ENCODE measurements around the gene CACNG5.

The CACNG5 gene, protein sequence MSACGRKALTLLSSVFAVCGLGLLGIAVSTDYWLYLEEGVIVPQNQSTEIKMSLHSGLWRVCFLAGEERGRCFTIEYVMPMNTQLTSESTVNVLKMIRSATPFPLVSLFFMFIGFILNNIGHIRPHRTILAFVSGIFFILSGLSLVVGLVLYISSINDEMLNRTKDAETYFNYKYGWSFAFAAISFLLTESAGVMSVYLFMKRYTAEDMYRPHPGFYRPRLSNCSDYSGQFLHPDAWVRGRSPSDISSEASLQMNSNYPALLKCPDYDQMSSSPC

DNA sequence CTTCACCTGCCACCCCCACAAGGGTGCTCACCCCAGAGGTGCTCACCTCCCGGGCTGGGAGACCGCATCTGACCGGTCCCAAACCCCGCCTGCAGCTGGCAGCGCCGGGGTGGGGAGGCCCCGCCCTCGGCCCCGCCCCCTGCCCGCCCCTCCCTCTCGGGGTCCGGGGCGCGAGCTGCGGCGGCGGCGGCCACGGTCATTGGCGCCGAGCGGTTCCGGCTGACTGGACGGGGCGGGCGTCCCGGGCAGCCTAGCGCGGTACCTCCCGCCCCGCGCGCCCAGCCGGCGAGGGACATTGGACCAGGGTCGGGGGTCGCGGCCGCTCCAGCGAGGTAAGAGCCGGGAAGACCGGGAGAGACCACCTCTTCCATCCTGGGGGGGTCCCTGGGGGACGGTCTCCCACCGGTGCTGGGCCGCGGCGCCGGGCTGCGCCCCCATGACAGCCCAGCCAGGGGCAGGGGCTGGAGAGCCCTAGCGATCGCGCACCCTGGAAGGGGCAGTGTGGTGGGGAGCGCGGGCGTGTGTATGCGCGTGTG is at the start of gene CACNG5:
Gene CACNG5, plus strand, starts transcription at position 199 of the 536 bp plus-strand sequence. CDS start 42,216 bp downstream, outside the sequence.
- no peak for ATAC-seq
- no peak for DNase-seq

DNA sequence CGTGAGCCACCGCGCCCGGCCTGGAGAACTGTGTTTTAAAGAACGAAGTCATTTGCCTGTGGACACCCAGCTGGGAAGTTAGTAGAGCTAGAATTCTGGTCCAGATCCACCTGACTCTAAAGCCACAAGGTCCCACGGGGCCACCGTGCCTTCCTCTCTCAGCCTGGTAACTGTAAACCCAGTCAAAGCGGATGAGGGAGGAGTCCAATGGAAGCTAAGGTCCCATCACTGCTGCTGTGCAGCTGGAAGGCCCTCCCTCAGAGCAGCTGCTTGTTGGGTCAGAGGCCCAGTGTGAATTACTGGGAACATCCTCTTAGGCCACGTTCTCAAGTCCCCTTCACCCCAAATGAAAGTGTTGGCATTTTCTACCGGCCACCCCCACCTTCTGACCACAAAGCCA is 48.8 kb upstream of the CACNG5 start:
- DNase-seq: no peak
- ATAC-seq: no peak

DNA sequence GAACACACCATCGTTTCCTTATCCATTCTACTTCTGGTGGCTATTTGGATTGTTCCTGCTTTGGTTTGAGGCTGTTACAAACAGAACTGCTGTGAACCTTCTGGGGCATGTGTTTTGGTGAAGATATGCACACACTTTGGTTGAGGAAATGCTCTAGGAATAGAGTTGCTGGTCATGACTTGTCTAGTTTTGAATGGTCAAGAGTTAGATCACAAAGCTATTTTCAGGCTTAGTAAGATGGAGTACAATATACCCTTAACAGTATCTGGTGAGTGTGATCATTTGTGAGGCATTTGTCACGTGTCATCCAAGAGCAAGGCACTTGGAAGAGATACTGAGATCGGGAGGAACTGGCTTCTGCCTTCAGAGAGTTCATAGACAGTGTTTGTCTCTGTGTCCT is 47.0 kb upstream of the CACNG5 start:
- ATAC-seq (no peak), DNase-seq (no peak)

- DNase-seq (no peak), ATAC-seq (no peak)
Measured at GRCh38 chr17:66789093-66789492, 45.8 kb upstream of the CACNG5 start.

- ATAC-seq (no peak), DNase-seq (no peak)
Measured at GRCh38 chr17:66789961-66790437, 44.9 kb upstream of the CACNG5 start.

DNA sequence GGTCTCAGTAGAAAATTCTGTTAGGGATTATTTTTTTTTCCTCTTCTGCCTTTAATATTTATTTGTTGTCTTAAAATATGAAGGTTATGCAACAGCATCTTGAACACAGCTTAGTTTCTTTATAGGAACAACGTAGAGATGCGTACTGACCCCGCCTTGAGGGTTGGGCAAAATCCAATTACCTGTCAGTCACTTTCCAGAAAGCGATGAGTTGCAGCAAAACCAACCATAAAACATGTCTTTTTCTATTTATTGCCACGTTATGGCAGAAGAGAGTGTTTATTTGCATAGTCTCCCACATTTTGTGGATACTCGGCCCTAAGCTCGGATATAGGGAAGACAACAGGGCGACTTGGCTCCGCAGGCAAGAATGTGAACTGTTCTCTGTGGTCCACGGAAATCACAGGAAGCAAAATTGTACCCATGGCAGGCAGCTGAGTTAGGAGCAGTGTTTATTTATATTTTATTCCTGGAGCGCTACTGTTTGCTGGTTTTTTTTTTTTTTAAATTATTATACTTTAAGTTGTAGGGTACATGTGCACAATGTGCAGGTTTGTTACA is 44.3 kb upstream of the CACNG5 start:
- DNase-seq: no peak
- ATAC-seq: no peak

DNA sequence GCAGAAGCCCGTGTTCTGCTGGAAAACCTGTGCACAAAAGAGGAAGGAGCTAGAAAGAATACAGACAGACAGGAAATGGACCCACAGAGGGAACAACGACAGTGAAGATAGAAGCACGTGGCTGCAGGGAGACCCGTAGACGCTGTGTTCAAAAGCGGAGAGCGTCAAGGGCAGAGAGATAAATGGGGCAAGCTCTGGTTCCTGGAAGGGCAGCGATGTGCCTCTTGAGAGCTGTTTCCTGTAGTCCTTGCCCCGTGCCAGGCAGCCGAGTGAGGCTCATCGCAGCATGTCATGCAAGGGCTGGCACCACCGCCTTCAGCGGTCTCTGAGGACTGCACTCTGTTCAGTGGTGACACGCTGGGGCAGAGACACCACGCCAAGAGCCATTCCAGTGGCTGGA is 43.6 kb upstream of the CACNG5 start:
- no peak for DNase-seq

DNA sequence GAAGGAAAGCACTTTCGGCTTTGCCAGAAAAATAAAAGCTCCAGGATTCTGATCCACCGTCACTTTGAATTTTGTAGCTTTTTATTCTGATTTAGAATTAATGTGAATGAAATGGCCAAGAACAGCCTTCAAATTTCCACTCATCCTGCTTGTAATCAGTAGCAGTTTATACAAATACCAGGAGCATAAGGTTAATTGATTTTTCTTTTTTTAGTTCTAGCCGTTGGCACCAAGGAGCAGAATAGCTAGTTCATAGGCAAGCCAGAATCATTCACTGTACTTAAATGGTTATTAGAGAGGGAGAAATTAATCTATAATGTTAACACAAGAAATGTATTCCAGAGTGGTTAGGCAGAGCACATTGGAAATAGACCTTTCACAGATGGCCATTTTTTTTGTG is 41.1 kb upstream of the CACNG5 start:
- DNase-seq (no peak), ATAC-seq (no peak)

More for the DNA sequence above, 43.6 kb upstream of the CACNG5 start:
- no peak for ATAC-seq

DNA sequence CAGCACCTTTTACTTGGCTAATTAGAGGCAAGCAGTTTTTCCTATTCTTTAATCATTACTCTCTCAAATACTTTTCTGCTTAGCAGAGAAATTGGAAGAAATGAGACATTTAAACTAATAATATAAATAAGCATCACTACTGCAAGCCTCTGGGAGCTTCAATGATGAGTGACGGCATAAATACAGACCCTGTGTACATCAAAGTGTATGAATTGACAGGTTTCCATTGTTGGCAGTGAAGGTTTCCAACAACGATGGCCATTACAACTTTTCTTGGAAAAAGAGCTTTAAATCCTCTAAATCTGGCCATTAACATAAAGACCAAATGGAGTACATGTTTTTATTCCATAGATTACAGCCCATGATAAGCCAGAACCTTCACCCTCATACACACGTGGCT is 39.4 kb upstream of the CACNG5 start:
- DNase-seq (no peak), ATAC-seq (no peak)

DNA sequence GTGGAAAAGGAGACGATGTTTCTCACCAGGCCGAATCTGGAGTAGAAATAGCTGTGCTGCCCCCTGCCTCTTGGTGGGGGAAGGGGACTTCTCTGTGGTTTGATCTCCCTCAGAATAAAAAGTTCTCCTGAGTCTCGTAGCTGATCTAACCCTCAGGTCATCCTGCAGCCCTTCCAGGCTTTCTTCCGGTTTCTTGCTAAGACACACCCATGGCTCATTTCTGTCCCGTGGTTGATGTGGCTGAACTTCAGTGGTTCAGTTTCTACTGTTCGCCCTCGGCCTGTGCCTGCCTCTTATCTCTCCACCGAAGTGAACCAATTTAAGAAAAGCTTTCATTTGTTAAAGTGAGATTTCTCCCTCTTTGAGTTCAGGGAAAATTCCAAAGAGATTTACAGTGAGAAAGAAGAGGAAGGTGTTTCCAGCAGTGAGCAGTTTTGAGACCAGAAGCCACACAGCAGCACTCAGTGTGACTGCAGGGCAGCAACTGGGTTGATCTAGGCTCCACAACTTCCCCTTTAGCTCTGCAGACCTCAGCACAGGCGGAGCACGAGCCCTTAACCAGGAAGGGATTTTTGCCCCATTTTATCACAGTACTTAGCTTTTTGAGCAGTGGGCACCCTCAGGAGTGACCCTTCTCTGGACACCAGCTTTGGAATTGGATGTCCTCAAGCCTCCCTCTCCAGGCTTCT is 34.9 kb upstream of the CACNG5 start:
- DNase-seq (no peak), ATAC-seq (no peak)

GRCh38 chr17:66803474-66803951 is 31.4 kb upstream of the CACNG5 start:
- no peak for DNase-seq
- ATAC-seq: no peak

GRCh38 chr17:66805567-66805966 is 29.4 kb upstream of the CACNG5 start:
- ATAC-seq (no peak), DNase-seq (no peak)

- no peak for ATAC-seq
- DNase-seq: no peak
Measured at GRCh38 chr17:66807182-66807581, 27.7 kb upstream of the CACNG5 start.

DNA sequence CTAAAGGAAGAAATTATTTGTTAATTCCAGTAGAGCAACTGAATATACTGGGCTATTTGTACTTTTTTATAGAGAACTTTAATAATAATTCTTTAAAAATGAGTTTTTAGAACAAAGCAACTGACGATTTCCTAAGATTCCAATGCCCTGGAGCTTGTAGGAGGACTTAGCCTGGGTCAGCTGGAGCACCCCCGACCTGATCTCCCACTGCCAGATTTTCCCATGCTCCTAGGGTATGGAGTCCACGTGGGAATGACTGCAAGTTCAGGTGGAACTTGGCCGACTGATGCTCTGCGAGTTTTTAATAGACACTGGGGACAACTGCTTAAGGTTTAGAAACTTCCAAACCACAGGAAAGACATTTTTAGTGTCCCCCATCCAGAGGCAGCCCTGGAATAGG is 25.5 kb upstream of the CACNG5 start:
- ATAC-seq (no peak), DNase-seq (no peak)

DNA sequence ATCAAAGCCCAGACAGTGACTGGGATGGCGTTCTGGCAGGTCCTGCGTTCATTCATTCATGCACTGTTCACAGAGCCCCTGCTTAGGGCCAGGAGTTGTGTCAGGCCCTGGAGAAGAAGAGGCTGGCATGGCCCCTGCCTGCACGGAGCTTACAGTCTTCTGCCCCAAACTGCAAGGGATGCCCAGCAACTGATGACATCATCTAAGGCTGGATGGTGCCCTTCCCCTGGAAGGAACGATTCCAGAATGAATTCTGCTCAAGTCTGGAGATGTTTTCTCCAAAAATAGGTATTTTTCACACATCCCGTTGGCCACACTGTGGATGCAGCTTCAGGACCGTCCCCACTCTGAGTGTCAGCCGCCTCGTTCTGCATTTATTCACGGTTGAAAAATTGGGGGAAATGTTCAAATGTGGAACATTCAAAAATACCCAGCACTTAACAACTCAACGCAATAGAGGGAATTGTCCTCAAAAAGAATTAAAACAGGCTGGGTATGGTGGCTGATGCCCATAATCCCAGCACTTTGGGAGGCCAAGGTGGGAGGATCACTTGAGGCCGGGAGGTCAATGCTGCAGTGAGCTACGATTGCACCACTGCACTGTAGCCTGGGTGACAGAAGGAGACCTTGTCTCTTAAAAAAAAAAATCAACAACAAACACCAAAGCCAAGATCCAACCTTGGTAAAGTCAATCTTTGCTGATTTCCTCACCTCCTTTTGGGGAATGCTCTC is 23.8 kb upstream of the CACNG5 start:
- DNase-seq (no peak), ATAC-seq (no peak)

DNA sequence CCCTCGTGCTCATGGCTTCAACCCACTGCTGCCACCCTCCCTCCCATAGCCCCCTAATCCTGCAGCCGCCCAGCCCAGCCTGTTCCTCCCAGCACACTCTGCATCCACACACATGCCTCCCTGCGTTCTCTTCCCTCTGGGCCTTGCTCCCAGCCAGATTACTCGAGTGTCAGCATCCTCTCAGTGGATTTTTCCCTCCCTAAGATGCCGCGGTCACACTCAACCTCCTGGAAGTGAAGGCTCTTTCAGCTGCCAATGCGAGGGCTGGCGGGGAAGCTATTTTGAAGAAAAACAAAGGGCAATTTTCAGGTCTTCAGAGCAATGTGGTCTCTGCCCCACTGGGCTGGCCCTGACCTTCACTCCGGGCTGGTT is 23.2 kb upstream of the CACNG5 start:
- ATAC-seq (no peak), DNase-seq (no peak)

DNA sequence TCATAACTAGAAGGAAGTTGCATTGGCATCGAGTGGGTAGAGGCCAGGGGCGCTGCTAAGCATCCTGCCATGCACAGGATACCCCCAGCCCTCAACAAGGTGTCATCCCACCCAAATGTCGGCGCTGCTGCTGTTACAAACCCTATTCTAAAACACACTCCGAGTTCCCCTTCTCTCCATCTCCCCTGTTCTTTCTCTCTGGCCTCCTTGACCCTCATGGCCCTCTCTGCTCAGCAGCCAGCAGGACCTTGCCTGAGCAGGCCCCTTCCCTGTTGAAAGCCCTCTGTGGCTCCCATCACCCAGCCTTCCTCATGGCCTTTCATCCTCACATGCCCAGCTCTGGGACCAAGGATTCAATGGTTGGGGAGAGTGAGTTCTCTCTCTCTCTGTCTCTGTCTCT is 22.3 kb upstream of the CACNG5 start:
- DNase-seq: no peak
- no peak for ATAC-seq

DNA sequence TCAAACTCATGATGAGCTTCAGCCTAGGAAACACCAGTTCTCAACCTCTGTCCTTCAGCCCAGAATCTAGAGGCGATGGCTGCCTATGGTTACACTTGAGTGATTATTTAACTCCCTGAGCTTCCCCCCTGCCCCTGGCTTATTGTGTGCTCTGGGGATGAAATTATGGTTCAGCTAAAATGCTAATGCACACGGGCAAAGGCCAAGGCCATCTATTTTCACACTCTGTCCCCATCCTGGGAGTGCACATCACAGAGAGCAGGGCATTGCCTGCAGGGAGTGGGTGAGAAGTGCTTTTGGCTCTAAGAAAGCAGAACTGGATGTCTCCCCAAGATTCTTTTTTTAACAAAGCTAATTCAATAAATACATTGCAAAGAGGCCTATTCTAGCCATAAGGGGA is 21.6 kb upstream of the CACNG5 start:
- DNase-seq (no peak), ATAC-seq (no peak)

- DNase-seq (no peak), ATAC-seq (no peak)
Measured at GRCh38 chr17:66814026-66814425, 20.9 kb upstream of the CACNG5 start.

DNA sequence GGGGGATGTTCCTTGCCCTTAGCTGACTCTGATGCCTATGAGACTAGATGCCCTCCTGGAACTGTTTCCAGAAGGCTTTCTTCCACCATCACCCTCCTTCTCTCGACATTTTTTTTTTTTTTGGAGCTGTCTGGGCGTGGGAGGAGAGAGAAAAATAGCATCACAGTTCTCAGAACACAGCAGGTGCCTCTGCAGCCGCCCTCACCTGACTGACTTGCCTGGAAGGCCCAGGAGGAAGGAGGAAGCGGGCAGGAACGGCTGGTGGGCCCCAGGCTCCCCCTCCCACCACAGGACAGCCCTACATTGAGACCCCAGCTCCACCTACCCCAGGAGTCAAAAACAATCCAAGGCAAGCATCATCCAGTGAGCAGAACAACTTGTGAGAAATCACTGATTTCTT is 20.3 kb upstream of the CACNG5 start:
- DNase-seq (no peak), ATAC-seq (no peak)

DNA sequence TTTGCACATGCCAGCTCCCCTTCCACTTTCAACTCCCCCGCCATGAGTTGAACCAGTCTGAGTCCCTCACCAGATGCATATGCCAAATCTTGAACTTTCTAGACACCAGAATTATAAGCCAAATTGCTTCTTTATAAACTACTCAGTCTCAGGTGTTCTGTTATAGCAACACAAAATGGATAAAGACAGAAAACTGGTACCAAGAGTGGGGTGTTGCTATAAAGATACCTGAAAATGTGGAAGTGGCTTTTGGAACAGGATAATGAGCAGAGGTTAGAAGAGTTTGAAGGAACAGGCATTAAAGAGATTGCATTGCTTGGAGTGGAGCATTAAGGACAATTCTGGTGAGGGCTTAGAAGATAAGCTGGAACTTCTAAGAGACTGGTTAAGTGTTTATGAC is 17.2 kb upstream of the CACNG5 start:
- ATAC-seq: no peak
- DNase-seq: no peak

- DNase-seq: no peak
Measured at GRCh38 chr17:66819466-66819865, 15.5 kb upstream of the CACNG5 start.

DNA sequence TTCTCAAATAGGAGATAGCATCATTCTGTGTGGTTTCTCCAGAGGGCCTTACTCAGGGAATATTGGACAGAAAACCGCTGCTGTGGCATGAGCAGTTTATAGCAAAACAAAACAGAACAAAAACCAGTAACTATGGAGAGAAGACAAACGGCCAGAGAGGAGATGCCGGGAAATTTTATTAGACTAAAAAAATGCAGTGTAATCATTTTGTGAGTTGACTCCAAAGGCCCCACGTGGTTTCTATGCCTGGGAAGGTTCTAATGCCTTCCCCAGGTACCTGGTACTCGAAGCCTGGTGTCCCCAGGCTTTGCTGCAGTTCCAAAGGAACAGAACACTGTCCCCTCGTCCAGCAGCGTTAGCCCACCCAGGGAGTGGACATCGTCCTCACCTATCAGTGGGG is 12.9 kb upstream of the CACNG5 start:
- ATAC-seq: no peak
- DNase-seq: no peak

More at GRCh38 chr17:66819466-66819865, 15.5 kb upstream of the CACNG5 start:
- no peak for ATAC-seq

All from stimulated activated naive CD8-positive, alpha-beta T cell treated with anti-CD3 and anti-CD28 coated beads, Interleukin-15, Interleukin-2, amounts not matched to agents 100 U/mL and 50 U/mL, for 24 hours (primary cell).